Spinal cord (tissue), 10 donors: ENCODE results near the gene CTAGE4. TPM values are rescaled to one million over a fixed set of nuclear protein-coding genes. Genes with fewer than 3 reads are reported as not detected.
"Not testable (repeated sequence)": the region's sequence is repeated elsewhere in the genome, so short reads cannot be mapped to it uniquely, and the experiment has no call there.

Source experiments
- DNase-seq, 6 donors: peaks; one replicate each; pipeline versions ENCODE4 v3.0.0 to v3.0.0-alpha.2; 2013 to 2015; ENCODE audit warnings: low spot score in 6 of 6, low read depth in 4 of 6
- H3K27ac ChIP-seq: one replicate; pipeline ENCODE4 v1.5.1; 2013; ENCODE audit warnings: low read depth, low read length, control low read depth
- H3K27me3 ChIP-seq: one replicate; pipeline ENCODE4 v1.6.1; 2013; ENCODE audit warnings: low read length; ENCODE audit not compliant: control insufficient read depth, insufficient read depth
- H3K36me3 ChIP-seq: one replicate; pipeline ENCODE4 v1.6.1; 2013; ENCODE audit warnings: low read length; ENCODE audit not compliant: control insufficient read depth, insufficient read depth
- H3K4me1 ChIP-seq: one replicate; pipeline ENCODE4 v1.6.1; 2013; ENCODE audit warnings: low read length; ENCODE audit not compliant: control insufficient read depth, insufficient read depth
- H3K4me3 ChIP-seq: one replicate; pipeline ENCODE4 v1.5.1; 2013; ENCODE audit warnings: low read depth, low read length, control low read depth
- H3K9me3 ChIP-seq: one replicate; pipeline ENCODE4 v1.6.1; 2013; ENCODE audit warnings: low read length; ENCODE audit not compliant: control insufficient read depth, insufficient read depth
- WGBS: methylation state at CpG from one replicate; pipeline ENCODE4 v1.1.5; 2013; ENCODE audit warnings: missing lambda C conversion rate; ENCODE audit not compliant: insufficient coverage; 5-methylcytosine and 5-hydroxymethylcytosine counted together
- polyA plus RNA-seq, 2 donors: library from polyadenylated mRNA; unstranded; fragments of 120-200 nt; gene quantifications; one replicate each; pipeline ENCODE4 v1.2.1, GENCODE V29; 2013; ENCODE audit not compliant: insufficient read length in 2 of 2
- total RNA-seq, 2 donors: library from RNA; depleted of rRNA in 1 of 2; stranded (reverse); fragments of 120-200 nt in 1 of 2; fragments of >200 nt in 1 of 2; gene quantifications; one replicate each; pipeline versions ENCODE4 v1.2.3 to v1.2.4, GENCODE V29; 2013 to 2014
- donor health status: healthy.

The CTAGE4 gene
- total and polyA plus RNA-seq, 4 donors = 0.33 to 1.6 (median 0.50) TPM; not detected in 1

DNA sequence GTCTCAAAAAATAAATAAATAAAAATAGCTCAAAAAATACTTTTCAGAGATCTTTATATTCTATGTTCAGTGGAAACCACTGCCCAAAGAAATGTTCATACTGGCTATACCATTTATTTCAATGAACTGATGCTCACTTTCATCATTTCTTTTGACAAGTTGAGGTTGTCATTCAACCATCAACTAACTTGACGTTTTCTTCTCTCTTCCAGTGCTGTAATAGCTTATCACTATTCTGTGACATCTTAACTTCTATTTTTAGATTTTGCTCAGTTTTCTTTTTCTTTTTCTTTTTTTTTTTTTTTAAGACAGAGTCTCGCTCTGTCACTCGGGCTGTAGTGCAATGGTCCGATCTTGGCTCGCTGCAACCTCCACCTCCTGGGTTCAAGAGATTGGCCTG lies 8.7 kb upstream of the CTAGE4 start:
- H3K9me3 ChIP-seq = peaks cover 2% of the 10 kb centered on the region
- no peaks in the 10 kb centered on the region for H3K36me3 ChIP-seq
- no peak overlapping the region for H3K4me3 ChIP-seq
- no peaks in the 10 kb centered on the region for H3K4me1 ChIP-seq
- no peaks in the 10 kb centered on the region for H3K27me3 ChIP-seq
- no peak overlapping the region for H3K27ac ChIP-seq
- DNase-seq = no peak
- WGBS = no CpG with 5 or more reads among the region's 5 CpGs

- not testable (repeated sequence) for H3K27ac ChIP-seq, H3K27me3 ChIP-seq, H3K9me3 ChIP-seq, H3K36me3 ChIP-seq, H3K4me1 ChIP-seq, DNase-seq, H3K4me3 ChIP-seq
- no CpG with 5 or more reads among the region's 10 CpGs for WGBS
Observed at GRCh38 chr7:144178380-144179164, 4.7 kb upstream of the CTAGE4 start.

GRCh38 chr7:144179165-144179479 lies 4.1 kb upstream of the CTAGE4 start:
- H3K36me3 ChIP-seq, H3K9me3 ChIP-seq, H3K4me3 ChIP-seq, DNase-seq, H3K27ac ChIP-seq, H3K4me1 ChIP-seq, H3K27me3 ChIP-seq: not testable (repeated sequence)
- WGBS = no CpG with 5 or more reads among the region's 2 CpGs

DNA sequence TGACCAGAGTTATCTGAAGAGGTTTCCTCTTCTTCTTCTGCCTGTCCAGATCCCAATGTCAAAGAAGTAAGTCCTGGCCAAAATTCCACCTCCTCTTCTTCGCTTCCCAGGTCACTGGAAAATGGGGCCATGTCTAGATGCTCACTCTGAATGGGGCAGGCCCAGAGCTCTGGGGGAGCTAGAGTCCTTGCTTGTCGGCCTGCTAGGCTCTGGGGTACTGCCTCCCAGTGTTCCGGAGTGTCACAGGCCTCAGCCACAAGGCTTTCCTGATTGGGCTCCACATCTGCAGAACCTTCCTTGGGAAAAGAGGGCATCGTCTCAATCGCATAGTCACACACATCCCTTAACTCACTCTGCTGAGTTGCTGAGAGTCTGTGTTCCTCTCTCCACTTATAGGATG lies 4.6 kb downstream of the CTAGE4 start:
- no CpG with 5 or more reads among the region's 5 CpGs for WGBS
- H3K27ac ChIP-seq, DNase-seq, H3K4me1 ChIP-seq, H3K4me3 ChIP-seq, H3K27me3 ChIP-seq, H3K36me3 ChIP-seq, H3K9me3 ChIP-seq: not testable (repeated sequence)

DNA sequence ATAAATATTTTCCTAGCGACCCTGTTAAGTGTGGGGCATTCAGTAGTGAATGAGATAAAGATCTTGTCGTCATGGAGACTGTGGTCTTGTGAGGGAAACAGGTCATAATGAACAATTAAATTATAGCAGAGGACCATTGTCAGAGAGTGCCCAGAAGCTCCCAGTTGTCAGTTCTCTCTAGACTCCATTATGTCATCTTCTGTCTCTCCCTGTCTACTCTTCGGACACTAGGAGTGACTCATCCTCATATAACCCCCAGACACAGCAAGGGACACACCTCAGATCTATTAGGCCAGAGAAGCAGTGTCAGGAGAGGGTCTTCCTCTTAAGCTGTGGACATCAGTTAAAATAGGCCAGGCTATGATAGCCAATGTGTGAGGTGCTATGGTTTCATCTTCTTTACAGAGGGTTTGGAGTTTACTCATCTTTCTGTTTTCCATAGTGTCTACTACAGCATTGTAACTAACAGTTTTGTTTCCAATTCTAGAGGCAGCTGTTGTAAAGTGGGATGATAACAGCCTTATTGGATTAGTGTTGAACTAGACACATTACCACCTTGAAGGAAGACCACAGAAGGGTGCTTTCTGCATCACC lies 5.4 kb downstream of the CTAGE4 start:
- H3K27ac ChIP-seq, H3K27me3 ChIP-seq, H3K4me3 ChIP-seq, H3K9me3 ChIP-seq, DNase-seq, H3K36me3 ChIP-seq, H3K4me1 ChIP-seq: not testable (repeated sequence)
- WGBS = no CpG with 5 or more reads among the region's 3 CpGs

DNA sequence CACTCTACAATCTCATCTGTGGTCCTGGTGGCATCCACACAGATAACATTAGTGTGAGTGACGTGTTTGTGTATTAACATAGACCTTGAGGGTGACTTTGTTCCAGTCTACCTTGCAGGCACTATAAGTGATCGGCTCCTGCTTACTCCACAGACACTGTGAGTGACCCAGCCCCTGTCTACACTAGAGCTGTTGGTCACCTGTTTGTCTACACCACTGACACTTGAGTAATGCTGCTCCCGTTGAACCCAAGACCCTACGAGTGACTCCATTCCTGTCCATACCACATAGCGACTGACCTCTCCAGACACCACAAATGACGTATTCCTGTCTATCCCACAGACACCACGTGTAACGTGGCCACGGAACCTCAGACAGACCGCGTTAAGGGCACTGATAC lies 10.5 kb downstream of the CTAGE4 start:
- H3K4me1 ChIP-seq, H3K4me3 ChIP-seq, H3K36me3 ChIP-seq, DNase-seq, H3K27ac ChIP-seq, H3K27me3 ChIP-seq, H3K9me3 ChIP-seq: not testable (repeated sequence)
- no CpG with 5 or more reads among the region's 11 CpGs for WGBS

DNA sequence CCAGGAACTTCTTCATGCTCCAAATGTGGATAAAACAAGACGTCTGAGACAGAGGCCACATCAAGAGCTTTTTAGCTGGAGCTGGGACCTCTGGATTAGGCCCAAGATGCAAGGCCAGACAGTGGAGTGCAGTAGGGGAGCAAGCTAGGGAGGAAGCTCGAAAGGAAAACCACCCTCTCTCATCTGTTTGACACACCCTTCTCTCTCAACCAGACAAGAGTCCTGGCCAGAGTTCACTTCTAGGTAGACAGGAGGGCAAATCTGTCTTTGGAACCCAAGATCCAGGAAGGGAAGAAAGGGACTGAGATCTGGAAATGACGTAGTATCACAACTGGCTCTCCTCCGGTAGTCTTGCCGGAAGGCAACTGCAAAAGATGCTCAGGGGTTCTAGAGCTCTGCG lies 11.2 kb downstream of the CTAGE4 start:
- H3K36me3 ChIP-seq, H3K9me3 ChIP-seq, H3K27me3 ChIP-seq, H3K27ac ChIP-seq, H3K4me1 ChIP-seq, DNase-seq, H3K4me3 ChIP-seq: not testable (repeated sequence)
- WGBS = no CpG with 5 or more reads among the region's 6 CpGs

DNA sequence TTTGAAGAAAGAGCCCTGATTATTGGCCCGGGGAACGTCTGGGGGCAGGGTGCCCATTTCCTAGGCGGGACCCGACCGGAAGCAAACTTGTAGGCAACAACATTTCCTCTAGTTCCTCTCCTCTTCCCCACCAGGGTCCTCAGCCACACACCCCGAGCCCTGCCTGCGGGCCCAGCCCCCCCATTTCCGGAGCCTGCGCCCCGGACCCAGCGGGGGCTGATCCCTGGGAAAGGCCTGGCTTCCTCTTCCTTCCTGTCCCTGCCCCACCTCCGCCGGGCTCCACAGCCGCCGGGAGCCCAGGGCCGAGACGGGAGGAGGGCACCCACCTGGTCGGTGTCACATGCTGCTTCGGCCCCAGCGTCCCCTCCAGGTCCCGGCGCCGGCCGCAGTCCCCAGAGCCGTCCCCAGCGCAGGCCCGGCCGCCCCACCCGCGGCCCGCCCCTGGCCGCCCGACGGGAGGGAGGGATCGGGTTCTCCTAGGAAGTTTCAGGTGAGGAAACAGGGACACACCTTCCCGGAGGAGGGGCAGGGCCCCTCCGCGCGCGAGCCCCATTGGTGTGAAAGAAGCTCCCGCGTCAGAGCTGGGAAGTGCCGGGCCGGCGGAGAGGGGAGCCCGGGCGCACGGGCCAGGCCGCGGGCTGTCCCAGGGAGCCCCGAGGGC lies 12.1 kb downstream of the CTAGE4 start, which contains the start of gene ARHGEF35:
TSS of gene ARHGEF35 (minus strand) at position 622 of the 661 bp plus-strand sequence. CDS start 7,450 bp downstream, outside the sequence.
- H3K36me3 ChIP-seq, H3K27me3 ChIP-seq, H3K4me1 ChIP-seq, H3K27ac ChIP-seq, H3K4me3 ChIP-seq, DNase-seq, H3K9me3 ChIP-seq: not testable (repeated sequence)
- no CpG with 5 or more reads among the region's 51 CpGs for WGBS

DNA sequence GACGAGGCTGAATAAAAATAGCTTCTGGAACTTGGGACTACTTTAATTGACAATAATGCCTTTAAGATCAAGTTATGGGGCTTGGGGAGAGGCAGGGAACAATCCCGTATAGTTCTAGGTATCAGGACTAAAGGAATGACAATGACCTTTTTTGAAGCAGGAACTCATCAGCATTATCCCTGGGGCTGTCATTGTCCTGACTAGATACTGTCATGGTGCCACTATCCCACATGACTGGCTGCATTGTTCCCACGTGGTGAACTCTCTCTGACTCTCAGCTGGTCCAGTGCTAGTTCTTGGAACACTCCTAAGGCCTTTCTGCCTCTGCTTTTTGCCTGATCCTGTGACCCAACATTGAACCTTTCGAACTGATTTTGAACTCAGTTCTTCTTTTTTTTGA lies 15.7 kb downstream of the CTAGE4 start:
- not testable (repeated sequence) for DNase-seq, H3K27me3 ChIP-seq, H3K9me3 ChIP-seq, H3K4me3 ChIP-seq, H3K27ac ChIP-seq, H3K4me1 ChIP-seq, H3K36me3 ChIP-seq
- WGBS = no CpG with 5 or more reads among the region's 4 CpGs

- not testable (repeated sequence) for H3K4me3 ChIP-seq, H3K4me1 ChIP-seq, DNase-seq, H3K9me3 ChIP-seq, H3K36me3 ChIP-seq, H3K27ac ChIP-seq, H3K27me3 ChIP-seq
- WGBS = no CpG with 5 or more reads among the region's 1 CpG
Observed at GRCh38 chr7:144201978-144202377, 18.7 kb downstream of the CTAGE4 start.
